Prostate gland (tissue), 2 donors: ENCODE measurements around the gene DHRS4L2.
"Not testable (repeated sequence)": the region's sequence is repeated elsewhere in the genome, so short reads cannot be mapped to it uniquely, and the experiment has no call there.

Experiments used
- CTCF ChIP-seq, 4 experiments: fragments of 200-600 bp in 2 of 4; fragments of 450-650 bp in 2 of 4; sonication (generic) in 2 of 4; IDR thresholded peaks; 1 replicate in 3 of 4; 2 replicates in 1 of 4; pipeline ENCODE4 v1.5.1; 2016 to 2019; ENCODE audit warnings: antibody characterized with exemption in 4 of 4, mild to moderate bottlenecking in 2 of 4, moderate library complexity in 2 of 4
- POLR2A ChIP-seq: fragments of 450-650 bp; IDR thresholded peaks from one replicate; pipeline ENCODE4 v1.6.1; 2016; ENCODE audit warnings: antibody characterized with exemption, mild to moderate bottlenecking

GRCh38 chr14:23996009-23996408 lies 7.3 kb downstream of the DHRS4L2 start:
- TF ChIP-seq CTCF (IDR thresholded peaks at IDR 0.05); POLR2A: not testable (repeated sequence)
